Caco-2 (cell line): ENCODE measurements around the gene EBF3. TPM values are rescaled to one million over a fixed set of nuclear protein-coding genes. Genes with fewer than 3 reads are reported as not detected.

Experiments used
- BruUV-seq: library from RNA; stranded (reverse); fragments of 400-500 nt; replicated peaks from 2 replicates; lab custom pipeline; 2021; lab: Mats Ljungman, UMichigan
- CTCF ChIA-PET: fragments of 300-600 bp; sonication (Branson Sonifier 250); formaldehyde crosslinking; loops from one replicate; lab custom pipeline; 2022; ENCODE audit warnings: antibody characterized with exemption; lab: Charles Lee
- POLR2A ChIA-PET: fragments of 300-600 bp; sonication (Branson Sonifier 250); formaldehyde crosslinking; loops from one replicate; lab custom pipeline; 2022; ENCODE audit warnings: antibody characterized with exemption; lab: Charles Lee
- DNase-seq, 2 experiments: peaks; one replicate each; pipeline versions ENCODE4 v3.0.0 to v3.0.0-alpha.2; 2020 to 2022
- H3K27me3 ChIP-seq: replicated peaks from 2 replicates; pipeline ENCODE4 v1.6.0; 2011; ENCODE audit warnings: low read length; ENCODE audit not compliant: control insufficient read depth, insufficient read depth
- H3K36me3 ChIP-seq: 2 replicates; pipeline ENCODE4 v1.5.1; 2011; ENCODE audit warnings: low read length; ENCODE audit not compliant: control insufficient read depth, insufficient read depth
- H3K4me1 ChIP-seq: fragments of 250-450 bp; sonication (Bioruptor Pico); 2 replicates; pipeline ENCODE4 v1.5.1; 2020; ENCODE audit warnings: mild to moderate bottlenecking
- H3K4me3 ChIP-seq: 2 replicates; pipeline ENCODE4 v1.5.1; 2011; ENCODE audit warnings: low read depth, mild to moderate bottlenecking, control low read depth, low read length
- H3K9me3 ChIP-seq: fragments of 250-450 bp; sonication (Bioruptor Pico); 2 replicates; pipeline ENCODE4 v1.5.1; 2020; ENCODE audit warnings: mild to moderate bottlenecking, moderate library complexity
- H3K27ac Mint-ChIP-seq: one replicate; pipeline ENCODE4 v1.8.0; 2022; ENCODE audit warnings: mixed read lengths; ENCODE audit not compliant: unreplicated experiment
- H3K27me3 Mint-ChIP-seq: one replicate; pipeline ENCODE4 v1.8.0; 2022; ENCODE audit warnings: mixed read lengths; ENCODE audit not compliant: insufficient read depth, unreplicated experiment
- H3K36me3 Mint-ChIP-seq: one replicate; pipeline ENCODE4 v1.8.0; 2022; ENCODE audit warnings: mild to moderate bottlenecking, mixed read lengths; ENCODE audit not compliant: insufficient read depth, unreplicated experiment
- H3K4me1 Mint-ChIP-seq: one replicate; pipeline ENCODE4 v1.8.0; 2022; ENCODE audit warnings: low read depth, mixed read lengths; ENCODE audit not compliant: unreplicated experiment
- H3K4me3 Mint-ChIP-seq: one replicate; pipeline ENCODE4 v1.8.0; 2022; ENCODE audit warnings: mild to moderate bottlenecking, moderate library complexity, mixed read lengths; ENCODE audit not compliant: unreplicated experiment
- H3K9me3 Mint-ChIP-seq: one replicate; pipeline ENCODE4 v1.8.0; 2022; ENCODE audit warnings: mixed read lengths; ENCODE audit not compliant: unreplicated experiment
- CTCF ChIP-seq, 2 experiments: fragments of 200-600 bp in 1 of 2; IDR thresholded peaks; 1 replicate in 1 of 2; 2 replicates in 1 of 2; pipeline versions ENCODE4 v1.5.1 to v1.8.0; 2011 to 2022; ENCODE audit warnings: antibody characterized with exemption in 1 of 2, control low read depth in 1 of 2, inconsistent platforms in 1 of 2, low read depth in 1 of 2, low read length in 1 of 2, mild to moderate bottlenecking in 1 of 2, moderate library complexity in 1 of 2; ENCODE audit not compliant: insufficient read depth in 1 of 2, severe bottlenecking in 1 of 2, unreplicated experiment in 1 of 2
- intact Hi-C: fragments of 100-400 bp; cut with micrococcal nuclease; formaldehyde crosslinking; loops from one replicate; pipeline ENCODE4 v1.10.0; 2022; ENCODE audit not compliant: unreplicated experiment
- total RNA-seq: library from RNA; stranded (reverse); gene quantifications from 2 replicates; pipeline ENCODE4 v1.2.3, GENCODE V29; 2022

Gene EBF3
- total RNA-seq, 1 experiment from 2014 or later, result 0.79 TPM

GRCh38 chr10:129860396-129860795 lies 103.7 kb downstream of the EBF3 start:
- ChIA-PET POLR2A (no interaction called here), CTCF (no interaction called here)
- Mint-ChIP-seq H3K4me3 (no peak overlapping the region), H3K4me1 (no peaks in the 10 kb centered on the region), H3K9me3 (no peaks in the 10 kb centered on the region), H3K36me3 (no peaks in the 10 kb centered on the region), H3K27ac (no peak overlapping the region), H3K27me3 (peaks cover 2% of the 10 kb centered on the region)
- no peak for TF ChIP-seq CTCF (IDR thresholded peaks at IDR 0.05; ENCODE audit: insufficient read depth in 1 of 2, low read depth in 1 of 2, low read length in 1 of 2, severe bottlenecking in 1 of 2, unreplicated experiment in 1 of 2)
- no TSS peak for BruUV-seq
- Histone ChIP-seq H3K4me3 (no peak overlapping the region), H3K4me1 (peaks cover 2% of the 10 kb centered on the region), H3K27me3 (no peaks in the 10 kb centered on the region), H3K9me3 (no peaks in the 10 kb centered on the region), H3K36me3 (no peaks in the 10 kb centered on the region)
- intact Hi-C loops, result no loop called here
- no peak for DNase-seq

GRCh38 chr10:129859536-129859935 lies 104.5 kb downstream of the EBF3 start:
- Mint-ChIP-seq H3K36me3 (no peaks in the 10 kb centered on the region), H3K4me3 (no peak overlapping the region), H3K9me3 (no peaks in the 10 kb centered on the region), H3K4me1 (no peaks in the 10 kb centered on the region), H3K27me3 (peaks cover 2% of the 10 kb centered on the region), H3K27ac (no peak overlapping the region)
- ChIA-PET POLR2A (no interaction called here), CTCF (no interaction called here)
- H3K27me3 ChIP-seq, result no peaks in the 10 kb centered on the region
- no peak overlapping the region for H3K4me3 ChIP-seq
- no TSS peak for BruUV-seq
- DNase-seq, result no peak
- H3K4me1 ChIP-seq, result no peaks in the 10 kb centered on the region
- no peaks in the 10 kb centered on the region for H3K36me3 ChIP-seq
- H3K9me3 ChIP-seq, result no peaks in the 10 kb centered on the region
- intact Hi-C loops, result no loop called here
- TF ChIP-seq CTCF (IDR thresholded peaks at IDR 0.05; ENCODE audit: insufficient read depth in 1 of 2, low read depth in 1 of 2, low read length in 1 of 2, severe bottlenecking in 1 of 2, unreplicated experiment in 1 of 2), result no peak

GRCh38 chr10:129857242-129857960 lies 106.7 kb downstream of the EBF3 start:
- POLR2A ChIA-PET, result no interaction called here
- intact Hi-C loops, result no loop called here
- no peaks in the 10 kb centered on the region for H3K9me3 ChIP-seq
- H3K27me3 Mint-ChIP-seq, result peaks cover 5% of the 10 kb centered on the region
- TF ChIP-seq CTCF (IDR thresholded peaks at IDR 0.05; ENCODE audit: insufficient read depth in 1 of 2, low read depth in 1 of 2, low read length in 1 of 2, severe bottlenecking in 1 of 2, unreplicated experiment in 1 of 2), result no peak
- peaks cover 9% of the 10 kb centered on the region for H3K4me1 Mint-ChIP-seq
- H3K36me3 Mint-ChIP-seq, result no peaks in the 10 kb centered on the region
- H3K4me3 ChIP-seq, result no peak overlapping the region
- no peaks in the 10 kb centered on the region for H3K9me3 Mint-ChIP-seq
- no peak overlapping the region for H3K4me3 Mint-ChIP-seq
- DNase-seq, result no peak
- no peak overlapping the region for H3K27ac Mint-ChIP-seq
- CTCF ChIA-PET, result no interaction called here
- no peaks in the 10 kb centered on the region for H3K36me3 ChIP-seq
- H3K27me3 ChIP-seq, result no peaks in the 10 kb centered on the region
- BruUV-seq, result no TSS peak
- H3K4me1 ChIP-seq, result peaks cover 8% of the 10 kb centered on the region; the same call in 1 of the 2 replicates
